Mesothelial cell of epicardium (in vitro differentiated cells): ENCODE results near the gene LORICRIN. TPM values are rescaled to one million over a fixed set of nuclear protein-coding genes. Genes with fewer than 3 reads are reported as not detected.

Experiments used
- DNase-seq, 2 experiments: peaks; one replicate each; pipeline ENCODE4 v3.0.0; 2021; ENCODE audit warnings: low spot score in 2 of 2; ENCODE audit not compliant: unreplicated experiment in 2 of 2
- H3K27ac Mint-ChIP-seq: 2 replicates; pipeline ENCODE4 v1.8.0; 2021; ENCODE audit warnings: mixed read lengths
- H3K27me3 Mint-ChIP-seq: 2 replicates; pipeline ENCODE4 v1.8.0; 2021; ENCODE audit warnings: low read depth, mixed read lengths
- H3K36me3 Mint-ChIP-seq: 2 replicates; pipeline ENCODE4 v1.8.0; 2021; ENCODE audit warnings: mixed read lengths
- H3K4me1 Mint-ChIP-seq: 2 replicates; pipeline ENCODE4 v1.8.0; 2021; ENCODE audit warnings: mixed read lengths
- H3K4me3 Mint-ChIP-seq: 2 replicates; pipeline ENCODE4 v1.8.0; 2021; ENCODE audit warnings: mild to moderate bottlenecking, moderate library complexity, mixed read lengths
- H3K9me3 Mint-ChIP-seq: 2 replicates; pipeline ENCODE4 v1.8.0; 2021; ENCODE audit warnings: mixed read lengths
- total RNA-seq: library from RNA; stranded (reverse); gene quantifications from 3 replicates; pipeline ENCODE4 v1.2.1, GENCODE V29; 2021
- TF ChIP-seq, protein P1 (sequence below): fragments of 200-600 bp; sonication (generic); IDR thresholded peaks from one replicate; pipeline ENCODE4 v1.5.0; 2021; ENCODE audit warnings: antibody characterized with exemption; ENCODE audit not compliant: unreplicated experiment

Gene LORICRIN
- total RNA-seq, 1 donor from 2014 or later, result not detected

- H3K4me1 Mint-ChIP-seq, result no peaks in the 10 kb centered on the region
- H3K36me3 Mint-ChIP-seq, result no peaks in the 10 kb centered on the region
- H3K9me3 Mint-ChIP-seq, result peaks cover 6% of the 10 kb centered on the region
- no peak for DNase-seq
- no peak overlapping the region for H3K27ac Mint-ChIP-seq
- H3K4me3 Mint-ChIP-seq, result no peak overlapping the region
- peaks cover 60% of the 10 kb centered on the region for H3K27me3 Mint-ChIP-seq
- TF ChIP-seq, protein P1, sequence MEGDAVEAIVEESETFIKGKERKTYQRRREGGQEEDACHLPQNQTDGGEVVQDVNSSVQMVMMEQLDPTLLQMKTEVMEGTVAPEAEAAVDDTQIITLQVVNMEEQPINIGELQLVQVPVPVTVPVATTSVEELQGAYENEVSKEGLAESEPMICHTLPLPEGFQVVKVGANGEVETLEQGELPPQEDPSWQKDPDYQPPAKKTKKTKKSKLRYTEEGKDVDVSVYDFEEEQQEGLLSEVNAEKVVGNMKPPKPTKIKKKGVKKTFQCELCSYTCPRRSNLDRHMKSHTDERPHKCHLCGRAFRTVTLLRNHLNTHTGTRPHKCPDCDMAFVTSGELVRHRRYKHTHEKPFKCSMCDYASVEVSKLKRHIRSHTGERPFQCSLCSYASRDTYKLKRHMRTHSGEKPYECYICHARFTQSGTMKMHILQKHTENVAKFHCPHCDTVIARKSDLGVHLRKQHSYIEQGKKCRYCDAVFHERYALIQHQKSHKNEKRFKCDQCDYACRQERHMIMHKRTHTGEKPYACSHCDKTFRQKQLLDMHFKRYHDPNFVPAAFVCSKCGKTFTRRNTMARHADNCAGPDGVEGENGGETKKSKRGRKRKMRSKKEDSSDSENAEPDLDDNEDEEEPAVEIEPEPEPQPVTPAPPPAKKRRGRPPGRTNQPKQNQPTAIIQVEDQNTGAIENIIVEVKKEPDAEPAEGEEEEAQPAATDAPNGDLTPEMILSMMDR, result no peak
Measured at GRCh38 chr1:153248176-153248879, 11.2 kb upstream of the LORICRIN start.

- no peaks in the 10 kb centered on the region for H3K9me3 Mint-ChIP-seq
- H3K27me3 Mint-ChIP-seq, result peaks cover 75% of the 10 kb centered on the region
- H3K4me1 Mint-ChIP-seq, result no peaks in the 10 kb centered on the region
- TF ChIP-seq, protein P1, result no peak
- no peak overlapping the region for H3K27ac Mint-ChIP-seq
- no peak overlapping the region for H3K4me3 Mint-ChIP-seq
- DNase-seq, result no peak
- no peaks in the 10 kb centered on the region for H3K36me3 Mint-ChIP-seq
Measured at GRCh38 chr1:153250166-153250565, 9.3 kb upstream of the LORICRIN start.

DNA sequence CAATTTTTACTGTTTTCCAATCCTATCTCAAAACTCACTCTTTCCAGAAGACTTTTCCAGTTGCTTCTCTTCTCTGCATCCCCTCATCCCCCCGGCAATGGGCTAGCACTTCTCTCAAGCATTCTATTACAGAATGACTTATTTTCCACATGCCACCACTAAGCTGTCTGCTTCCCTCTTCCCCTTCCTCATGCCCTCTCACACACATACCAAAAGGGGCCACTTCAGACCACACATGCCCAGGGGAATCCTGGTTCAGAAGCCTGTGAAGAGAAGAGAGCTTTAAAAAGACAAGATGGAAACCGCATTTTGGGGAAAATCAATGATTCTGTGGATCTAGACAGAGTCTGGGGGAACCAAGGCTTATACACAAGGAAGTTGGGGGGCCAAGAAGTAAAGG, 8.4 kb upstream of the LORICRIN start:
- H3K4me3 Mint-ChIP-seq, result no peak overlapping the region
- TF ChIP-seq, protein P1, result no peak
- no peaks in the 10 kb centered on the region for H3K4me1 Mint-ChIP-seq
- H3K9me3 Mint-ChIP-seq, result no peaks in the 10 kb centered on the region
- no peak for DNase-seq
- no peaks in the 10 kb centered on the region for H3K36me3 Mint-ChIP-seq
- H3K27ac Mint-ChIP-seq, result no peak overlapping the region
- H3K27me3 Mint-ChIP-seq, result peaks cover 77% of the 10 kb centered on the region

- no peak overlapping the region for H3K27ac Mint-ChIP-seq
- H3K9me3 Mint-ChIP-seq, result no peaks in the 10 kb centered on the region
- no peak overlapping the region for H3K4me3 Mint-ChIP-seq
- no peak for DNase-seq
- peaks cover 74% of the 10 kb centered on the region for H3K27me3 Mint-ChIP-seq
- TF ChIP-seq, protein P1, result no peak
- H3K4me1 Mint-ChIP-seq, result no peaks in the 10 kb centered on the region
- H3K36me3 Mint-ChIP-seq, result no peaks in the 10 kb centered on the region
Measured at GRCh38 chr1:153251562-153251961, 7.9 kb upstream of the LORICRIN start.

GRCh38 chr1:153251988-153252387, 7.5 kb upstream of the LORICRIN start:
- no peak overlapping the region for H3K27ac Mint-ChIP-seq
- H3K4me1 Mint-ChIP-seq, result no peaks in the 10 kb centered on the region
- H3K9me3 Mint-ChIP-seq, result no peaks in the 10 kb centered on the region
- no peak for DNase-seq
- no peak overlapping the region for H3K4me3 Mint-ChIP-seq
- TF ChIP-seq, protein P1, result no peak
- no peaks in the 10 kb centered on the region for H3K36me3 Mint-ChIP-seq
- peaks cover 71% of the 10 kb centered on the region for H3K27me3 Mint-ChIP-seq

- no peaks in the 10 kb centered on the region for H3K4me1 Mint-ChIP-seq
- H3K27me3 Mint-ChIP-seq, result peaks cover 72% of the 10 kb centered on the region
- no peak overlapping the region for H3K27ac Mint-ChIP-seq
- H3K36me3 Mint-ChIP-seq, result no peaks in the 10 kb centered on the region
- TF ChIP-seq, protein P1, result no peak
- no peak for DNase-seq
- H3K9me3 Mint-ChIP-seq, result no peaks in the 10 kb centered on the region
- no peak overlapping the region for H3K4me3 Mint-ChIP-seq
Measured at GRCh38 chr1:153253076-153253475, 6.4 kb upstream of the LORICRIN start.
